Measurements from ENCODE around the gene SCGB2B2.
A peak's percentile ranks its signal among the peaks of the same experiment; 100 is the strongest.
"Not testable (repeated sequence)": the region's sequence is repeated elsewhere in the genome, so short reads cannot be mapped to it uniquely, and the experiment has no call there.

The SCGB2B2 gene

DNA sequence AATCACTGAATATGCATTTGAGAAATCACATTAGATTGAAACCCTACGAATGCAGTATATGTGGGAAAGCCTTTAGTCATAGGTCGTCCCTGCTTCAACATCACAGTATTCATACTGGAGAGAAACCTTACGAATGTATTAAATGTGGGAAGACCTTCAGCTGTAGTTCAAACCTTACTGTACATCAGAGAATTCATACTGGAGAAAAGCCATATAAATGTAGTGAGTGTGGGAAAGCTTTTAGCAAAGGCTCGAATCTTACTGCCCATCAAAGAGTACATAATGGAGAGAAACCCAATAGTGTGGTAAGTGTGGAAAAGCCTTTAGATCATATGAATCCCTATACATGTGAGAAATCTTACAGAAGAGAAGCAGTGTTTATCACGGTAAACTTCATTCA lies 8.3 kb upstream of the SCGB2B2 start:
- H3K4me1 ChIP-seq; H3K9me3 ChIP-seq; DNase-seq (ENCODE audit: low spot score in 2 of 2); H3K27me3 ChIP-seq (ENCODE audit: low read depth); H3K4me3 ChIP-seq; in situ Hi-C loops (cut with MboI; ENCODE audit: low sequenced_read_pairs): not testable (repeated sequence)
- H3K36me3 ChIP-seq (replicated peaks) = peaks cover 22% of the 10 kb centered on the region

DNA sequence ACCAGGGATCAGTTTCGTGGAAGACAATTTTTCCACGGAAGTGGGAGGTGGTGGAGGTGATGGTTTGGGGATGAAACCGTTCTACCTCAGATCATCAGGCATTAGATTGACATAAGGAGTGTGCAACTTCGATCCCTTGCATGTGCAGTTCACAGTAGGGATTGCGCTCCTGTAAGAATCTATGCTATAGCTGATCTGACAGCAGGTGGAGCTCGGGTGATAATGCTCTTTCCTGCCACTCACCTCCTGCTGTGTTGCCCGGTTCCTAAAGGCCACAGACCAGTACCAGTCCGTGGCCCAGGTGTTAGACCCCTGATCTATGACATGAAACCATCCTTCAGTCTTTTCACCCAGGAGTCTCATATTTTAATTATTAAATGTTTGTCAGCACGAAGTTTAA lies 4.5 kb upstream of the SCGB2B2 start:
- peaks cover 37% of the 10 kb centered on the region for H3K36me3 ChIP-seq (replicated peaks)
- in situ Hi-C loops (cut with MboI; ENCODE audit: low sequenced_read_pairs) = no loop called here
- H3K9me3 ChIP-seq = peaks cover 4% of the 10 kb centered on the region
- H3K4me3 ChIP-seq = no peak overlapping the region
- DNase-seq (ENCODE audit: low spot score in 2 of 2) = no peak
- H3K4me1 ChIP-seq = peaks cover 5% of the 10 kb centered on the region; the same call in 1 of the 2 replicates
- H3K27me3 ChIP-seq (ENCODE audit: low read depth) = no peaks in the 10 kb centered on the region

DNA sequence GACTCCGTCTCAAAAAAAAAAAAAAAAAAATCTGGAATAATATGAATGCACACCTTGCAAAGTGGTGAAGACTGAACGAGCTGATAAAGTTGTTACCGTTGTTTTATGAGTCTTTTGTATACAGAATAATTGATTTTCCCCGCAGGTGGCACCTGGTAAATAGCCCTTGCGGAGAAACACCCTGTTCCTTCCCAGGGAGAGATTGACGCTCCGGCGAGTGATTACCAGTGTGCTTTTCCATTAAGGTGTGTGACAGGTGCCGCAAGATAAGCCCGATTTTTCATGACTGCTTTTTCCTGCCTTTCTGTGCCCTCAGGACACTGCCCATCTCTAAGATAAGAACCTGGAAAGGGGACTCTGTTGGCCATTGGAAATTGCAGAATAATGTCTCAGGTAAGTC lies 1.5 kb upstream of the SCGB2B2 start:
- no peak overlapping the region for H3K4me3 ChIP-seq
- H3K27me3 ChIP-seq (ENCODE audit: low read depth) = no peaks in the 10 kb centered on the region
- DNase-seq (ENCODE audit: low spot score in 2 of 2) = no peak
- H3K4me1 ChIP-seq = peaks cover 5% of the 10 kb centered on the region; the same call in 1 of the 2 replicates
- H3K36me3 ChIP-seq (replicated peaks) = peaks cover 33% of the 10 kb centered on the region
- H3K9me3 ChIP-seq = peaks cover 3% of the 10 kb centered on the region
- in situ Hi-C loops (cut with MboI; ENCODE audit: low sequenced_read_pairs) = no loop called here

DNA sequence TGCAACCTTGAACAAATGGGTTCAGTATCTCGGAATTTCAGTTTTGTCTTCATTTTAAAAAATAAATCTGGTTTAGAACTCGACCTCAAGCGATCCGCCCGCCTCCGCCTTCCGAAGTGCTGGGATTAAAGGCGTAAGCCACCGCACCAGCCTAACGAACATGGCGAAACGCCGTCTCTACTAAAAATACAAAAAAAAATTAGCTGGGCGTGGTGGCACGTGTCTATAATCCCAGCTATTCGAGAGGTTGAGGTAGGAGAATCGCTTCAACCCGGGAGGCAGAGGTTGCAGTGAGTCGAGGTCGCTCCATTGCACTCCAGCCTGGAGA lies 1.1 kb upstream of the SCGB2B2 start:
- H3K9me3 ChIP-seq = peaks cover 3% of the 10 kb centered on the region
- peaks cover 5% of the 10 kb centered on the region; the same call in 1 of the 2 replicates for H3K4me1 ChIP-seq
- no peak for DNase-seq (ENCODE audit: low spot score in 2 of 2)
- peaks cover 30% of the 10 kb centered on the region for H3K36me3 ChIP-seq (replicated peaks)
- in situ Hi-C loops (cut with MboI; ENCODE audit: low sequenced_read_pairs) = no loop called here
- H3K27me3 ChIP-seq (ENCODE audit: low read depth) = no peaks in the 10 kb centered on the region
- peak overlapping the region; percentile 57 for H3K4me3 ChIP-seq

DNA sequence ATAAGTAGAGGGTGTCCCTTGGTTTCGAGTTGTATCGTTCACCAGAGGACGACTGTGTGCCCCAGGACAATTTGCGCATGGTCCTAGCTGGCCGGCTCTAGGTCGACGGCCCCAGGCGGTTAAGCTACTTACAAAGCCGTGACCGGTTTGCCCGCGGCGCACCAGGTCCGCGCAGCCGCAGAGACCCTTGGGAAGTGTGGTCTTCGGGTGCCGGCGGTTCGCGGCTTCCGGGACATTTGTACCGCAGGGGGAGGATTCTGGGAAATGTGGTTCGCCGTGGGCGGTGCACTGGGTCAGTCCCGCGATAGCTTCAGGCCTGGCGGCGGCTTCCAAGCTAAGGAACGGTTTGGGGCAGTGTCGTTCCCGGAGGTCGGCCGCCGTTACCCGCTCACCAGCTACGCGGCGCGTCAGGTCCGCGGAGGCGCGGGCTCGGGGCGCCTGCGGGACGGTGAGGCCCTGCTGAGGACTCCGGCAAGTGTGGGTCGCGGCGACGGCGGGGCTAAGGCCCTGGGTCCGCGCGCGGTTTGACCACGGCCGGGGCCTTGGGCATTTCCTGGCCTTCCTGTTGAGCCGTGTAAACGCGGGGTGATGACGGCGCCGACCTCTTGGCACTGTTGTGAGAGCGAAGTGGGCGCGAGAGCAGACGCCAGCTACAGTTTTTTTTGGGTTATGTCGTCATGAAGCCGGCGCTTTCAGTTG lies 576 bp upstream of the SCGB2B2 start, which contains the start of gene ZNF302:
Gene ZNF302, plus strand, starts transcription at position 293 of the 699 bp plus-strand sequence. CDS start 1,127 bp downstream, outside the sequence.
- peak within 1 kb of the TSS; percentile 57 for H3K4me3 ChIP-seq
- peak; percentile 91 to 96 for DNase-seq (ENCODE audit: low spot score in 2 of 2)
- H3K27me3 ChIP-seq (ENCODE audit: low read depth) = no peaks in the 10 kb centered on the region
- in situ Hi-C loops (cut with MboI; ENCODE audit: low sequenced_read_pairs) = no loop called here
- peaks cover 3% of the 10 kb centered on the region for H3K9me3 ChIP-seq
- peaks cover 5% of the 10 kb centered on the region; the same call in 1 of the 2 replicates for H3K4me1 ChIP-seq
- H3K36me3 ChIP-seq (replicated peaks) = peaks cover 27% of the 10 kb centered on the region

DNA sequence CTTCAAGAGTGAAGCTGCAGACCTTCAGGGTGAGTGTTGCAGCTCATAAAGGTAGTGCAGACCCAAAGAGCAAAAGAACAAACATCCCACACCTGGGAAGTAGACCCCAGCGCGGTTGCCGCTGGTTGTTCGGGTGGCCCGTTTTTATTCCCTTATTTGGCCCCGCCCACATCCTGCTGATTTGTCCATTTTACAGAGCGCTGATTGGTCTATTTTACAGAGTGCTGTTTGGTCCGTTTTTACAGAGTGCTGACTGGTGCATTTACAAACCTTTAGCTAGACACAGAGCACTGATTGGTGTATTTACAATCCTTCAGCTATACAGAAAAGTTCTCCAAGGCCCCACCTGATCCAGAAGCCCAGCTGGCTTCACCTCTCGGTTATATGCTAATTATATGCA lies 1.0 kb downstream of the SCGB2B2 start:
- H3K4me3 ChIP-seq = no peak overlapping the region

DNA sequence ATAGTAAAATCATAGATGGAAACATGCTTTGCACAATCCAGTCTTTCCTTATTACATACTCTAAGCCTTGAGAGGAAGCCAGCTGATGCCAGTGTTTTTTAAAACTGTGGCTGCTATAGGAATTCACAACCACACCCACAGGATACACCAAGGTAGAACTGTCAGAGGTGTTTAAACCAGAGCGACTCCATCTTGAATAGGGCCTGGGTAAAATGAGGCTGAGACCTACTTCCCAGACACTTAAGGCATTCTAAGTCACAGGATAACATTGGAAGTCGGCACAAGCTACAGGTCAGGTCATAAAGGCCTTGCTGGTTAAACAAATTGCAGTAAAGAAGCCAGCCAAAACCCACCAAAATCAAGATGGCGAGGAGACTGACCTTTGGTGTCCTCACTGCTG lies 1.7 kb downstream of the SCGB2B2 start:
- Histone ChIP-seq H3K36me3 (replicated peaks) (peaks cover 15% of the 10 kb centered on the region), H3K4me3 (no peak overlapping the region), H3K9me3 (peaks cover 3% of the 10 kb centered on the region), H3K4me1 (peaks cover 5% of the 10 kb centered on the region; the same call in 1 of the 2 replicates), H3K27me3 (ENCODE audit: low read depth) (no peaks in the 10 kb centered on the region)
- in situ Hi-C loops (cut with MboI; ENCODE audit: low sequenced_read_pairs) = no loop called here
- no peak for DNase-seq (ENCODE audit: low spot score in 2 of 2)

More for the DNA sequence above, 1.0 kb downstream of the SCGB2B2 start:
- H3K4me1 ChIP-seq = peaks cover 5% of the 10 kb centered on the region; the same call in 1 of the 2 replicates
- in situ Hi-C loops (cut with MboI; ENCODE audit: low sequenced_read_pairs) = no loop called here
- H3K27me3 ChIP-seq (ENCODE audit: low read depth) = no peaks in the 10 kb centered on the region
- peaks cover 3% of the 10 kb centered on the region for H3K9me3 ChIP-seq
- peaks cover 18% of the 10 kb centered on the region for H3K36me3 ChIP-seq (replicated peaks)
- DNase-seq (ENCODE audit: low spot score in 2 of 2) = no peak

DNA sequence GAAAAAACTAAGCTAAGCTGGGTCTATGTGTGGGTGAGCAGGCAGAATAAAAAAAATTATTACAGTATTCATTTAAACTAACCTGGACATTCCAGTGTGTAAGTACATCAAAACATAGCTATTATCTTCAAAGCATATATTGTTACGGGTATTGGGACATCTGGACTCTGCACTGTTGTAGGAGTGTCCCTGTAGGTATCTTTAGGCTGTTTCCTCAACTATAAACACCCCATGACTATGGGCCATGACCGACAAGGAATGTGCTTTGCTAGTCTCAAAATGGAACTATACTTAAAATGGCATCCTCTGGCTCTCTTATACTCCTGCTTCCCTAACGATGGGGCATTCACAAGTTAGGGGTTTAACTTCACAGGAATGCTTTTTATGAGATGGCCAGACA lies 3.4 kb downstream of the SCGB2B2 start:
- in situ Hi-C loops (cut with MboI; ENCODE audit: low sequenced_read_pairs) = no loop called here
- no peak for DNase-seq (ENCODE audit: low spot score in 2 of 2)

DNA sequence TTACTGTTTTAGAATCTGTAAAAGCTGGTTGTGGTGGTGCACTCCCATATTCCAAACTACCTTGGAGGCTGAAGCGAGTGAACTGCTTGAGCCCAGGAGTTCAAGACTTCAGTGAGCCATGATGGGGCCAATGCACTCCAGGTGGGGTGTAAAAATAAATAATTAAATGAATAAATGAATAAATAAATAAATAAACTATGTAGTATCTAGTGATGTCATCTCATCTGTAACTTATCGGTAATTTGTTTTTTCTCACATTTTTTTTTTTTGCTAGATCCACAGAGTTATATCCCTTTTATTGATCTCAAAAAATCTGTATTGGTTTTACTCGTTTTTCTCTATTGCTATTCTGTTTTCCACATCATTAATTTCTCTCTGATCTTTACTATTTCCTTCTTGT lies 5.0 kb downstream of the SCGB2B2 start:
- H3K4me1 ChIP-seq = no peaks in the 10 kb centered on the region
- in situ Hi-C loops (cut with MboI; ENCODE audit: low sequenced_read_pairs) = no loop called here
- no peak overlapping the region for H3K4me3 ChIP-seq
- no peaks in the 10 kb centered on the region for H3K36me3 ChIP-seq (replicated peaks)
- no peaks in the 10 kb centered on the region for H3K27me3 ChIP-seq (ENCODE audit: low read depth)
- peaks cover 3% of the 10 kb centered on the region for H3K9me3 ChIP-seq
- DNase-seq (ENCODE audit: low spot score in 2 of 2) = no peak

More for the DNA sequence above, 3.4 kb downstream of the SCGB2B2 start:
- Histone ChIP-seq H3K4me3 (no peak overlapping the region), H3K27me3 (ENCODE audit: low read depth) (no peaks in the 10 kb centered on the region), H3K4me1 (peaks cover 5% of the 10 kb centered on the region; the same call in 1 of the 2 replicates), H3K36me3 (replicated peaks) (no peaks in the 10 kb centered on the region; the same call in 1 of the 2 replicates), H3K9me3 (peaks cover 3% of the 10 kb centered on the region)

DNA sequence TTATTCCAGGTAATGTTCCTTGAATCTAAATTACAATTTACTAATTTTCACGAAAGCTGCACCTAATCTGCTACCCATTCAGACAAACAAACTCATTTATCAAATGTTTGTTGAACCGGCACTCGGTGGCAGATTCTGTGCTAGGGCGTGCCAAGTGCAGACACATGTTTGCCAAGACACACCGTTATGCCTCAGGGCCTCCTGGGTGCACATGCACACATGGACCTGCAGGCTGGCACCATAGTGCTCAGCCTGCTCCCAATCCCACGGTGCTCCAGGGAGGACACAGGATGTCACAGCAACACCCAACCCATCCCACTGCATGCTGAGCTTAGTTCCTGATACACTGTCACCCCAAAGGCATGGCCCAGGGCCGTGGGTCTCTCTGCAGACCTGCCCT lies 7.7 kb downstream of the SCGB2B2 start:
- Histone ChIP-seq H3K36me3 (replicated peaks) (no peaks in the 10 kb centered on the region), H3K9me3 (no peaks in the 10 kb centered on the region), H3K4me1 (no peaks in the 10 kb centered on the region), H3K27me3 (ENCODE audit: low read depth) (no peaks in the 10 kb centered on the region), H3K4me3 (no peak overlapping the region)
- in situ Hi-C loops (cut with MboI; ENCODE audit: low sequenced_read_pairs) = no loop called here
- no peak for DNase-seq (ENCODE audit: low spot score in 2 of 2)

DNA sequence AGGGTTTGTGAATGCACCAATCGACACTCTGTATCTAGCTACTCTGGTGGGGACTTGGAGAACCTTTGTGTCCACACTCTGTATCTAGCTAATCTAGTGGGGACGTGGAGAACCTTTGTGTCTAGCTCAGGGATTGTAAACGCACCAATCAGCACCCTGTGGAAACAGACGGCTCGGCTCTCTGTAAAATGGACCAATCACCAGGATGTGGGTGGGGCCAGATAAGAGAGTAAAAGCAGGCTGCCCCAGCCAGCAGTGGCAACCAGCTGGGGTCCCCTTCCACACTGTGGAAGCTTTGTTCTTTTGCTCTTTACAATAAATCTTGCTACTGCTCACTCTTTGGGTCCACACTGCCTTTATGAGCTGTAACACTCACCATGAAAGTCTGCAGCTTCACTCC lies 8.3 kb downstream of the SCGB2B2 start:
- H3K27me3 ChIP-seq (ENCODE audit: low read depth); DNase-seq (ENCODE audit: low spot score in 2 of 2); H3K4me3 ChIP-seq; in situ Hi-C loops (cut with MboI; ENCODE audit: low sequenced_read_pairs); H3K4me1 ChIP-seq; H3K36me3 ChIP-seq (replicated peaks); H3K9me3 ChIP-seq: not testable (repeated sequence)

DNA sequence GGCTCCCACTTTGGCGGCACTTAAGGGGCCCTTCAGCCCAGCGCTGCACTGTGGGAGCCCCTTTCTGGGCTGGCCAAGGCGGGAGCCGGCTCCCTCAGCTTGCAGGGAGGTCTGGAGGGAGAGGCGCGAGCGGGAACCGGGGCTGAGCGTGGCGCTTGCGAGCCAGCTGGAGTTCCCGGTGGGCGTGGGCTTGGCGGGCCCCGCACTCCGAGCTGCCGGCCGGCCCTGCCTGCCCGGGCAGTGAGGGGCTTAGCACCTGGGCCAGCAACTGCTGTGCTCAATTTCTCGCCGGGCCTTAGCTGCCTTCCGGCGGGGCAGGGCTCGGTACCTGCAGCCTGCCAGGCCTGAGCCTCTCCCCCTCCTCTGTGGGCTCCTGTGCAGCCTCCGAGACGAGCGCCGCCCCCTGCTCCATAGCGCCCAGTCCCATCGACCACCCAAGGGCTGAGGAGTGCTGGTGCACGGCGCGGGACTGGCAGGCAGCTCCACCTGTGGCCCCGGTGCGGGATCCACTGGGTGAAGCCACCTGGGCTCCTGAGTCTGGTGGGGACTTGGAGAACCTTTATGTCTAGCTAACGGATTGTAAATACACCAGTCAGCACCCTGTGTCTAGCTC lies 8.8 kb downstream of the SCGB2B2 start:
- DNase-seq (ENCODE audit: low spot score in 2 of 2); H3K4me1 ChIP-seq; H3K27me3 ChIP-seq (ENCODE audit: low read depth); H3K9me3 ChIP-seq; H3K36me3 ChIP-seq (replicated peaks); in situ Hi-C loops (cut with MboI; ENCODE audit: low sequenced_read_pairs); H3K4me3 ChIP-seq: not testable (repeated sequence)

DNA sequence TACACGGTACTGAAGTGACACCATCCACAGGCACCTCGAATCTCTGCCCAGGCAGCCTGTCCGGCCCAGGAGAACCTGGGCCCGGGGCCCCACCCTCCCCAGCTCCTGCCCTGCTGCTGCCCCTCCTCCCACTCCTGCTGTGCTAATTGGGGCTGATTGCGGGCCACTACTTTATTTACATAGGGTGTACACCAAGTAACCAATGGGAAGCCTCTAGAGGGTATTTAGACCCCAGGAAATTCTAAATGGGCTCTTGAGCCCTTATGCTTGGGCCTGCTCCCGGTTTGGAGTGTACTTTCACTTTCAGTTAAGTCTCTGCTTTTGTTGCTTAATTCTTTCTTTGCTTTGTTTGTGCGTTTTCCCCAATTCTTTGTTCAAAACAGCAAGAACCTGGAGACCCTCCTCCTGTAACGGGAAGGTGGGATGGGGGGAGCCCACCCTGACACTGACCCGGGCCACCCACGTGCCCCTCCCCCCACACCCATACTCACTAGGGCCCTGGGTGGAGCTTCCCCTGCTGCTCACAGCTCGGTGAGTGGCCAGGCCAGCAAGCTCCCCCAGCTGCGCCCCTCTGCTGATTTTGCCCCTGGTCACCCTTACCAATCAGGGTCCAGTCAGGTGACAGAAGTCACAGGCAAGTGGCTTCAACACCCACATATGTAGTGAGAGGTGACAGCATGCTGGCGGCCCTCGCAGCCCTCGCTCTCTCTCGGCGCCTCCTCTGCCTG lies 9.4 kb downstream of the SCGB2B2 start:
- H3K27me3 ChIP-seq (ENCODE audit: low read depth) = no peaks in the 10 kb centered on the region
- no peaks in the 10 kb centered on the region for H3K9me3 ChIP-seq
- DNase-seq (ENCODE audit: low spot score in 2 of 2) = no peak
- H3K36me3 ChIP-seq (replicated peaks) = no peaks in the 10 kb centered on the region
- in situ Hi-C loops (cut with MboI; ENCODE audit: low sequenced_read_pairs) = no loop called here
- H3K4me3 ChIP-seq = no peak overlapping the region
- H3K4me1 ChIP-seq = no peaks in the 10 kb centered on the region

DNA sequence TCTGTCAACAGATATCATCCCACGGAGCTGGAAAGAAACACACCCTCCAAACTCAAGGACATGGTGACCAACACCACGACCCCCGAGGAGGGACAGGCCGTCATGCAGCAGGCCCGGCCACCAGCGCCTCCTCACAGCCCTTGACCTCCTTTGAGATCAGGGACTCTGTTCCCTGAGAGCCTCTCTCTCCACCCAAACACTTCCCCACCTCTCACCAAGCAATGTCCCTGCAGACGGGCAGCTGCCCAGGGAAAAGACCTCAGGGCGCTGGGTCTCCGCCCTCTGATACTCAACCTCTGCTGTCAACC lies 10.0 kb downstream of the SCGB2B2 start:
- in situ Hi-C loops (cut with MboI; ENCODE audit: low sequenced_read_pairs) = no loop called here
- Histone ChIP-seq H3K27me3 (ENCODE audit: low read depth) (no peaks in the 10 kb centered on the region), H3K4me3 (no peak overlapping the region), H3K4me1 (no peaks in the 10 kb centered on the region), H3K9me3 (no peaks in the 10 kb centered on the region), H3K36me3 (replicated peaks) (no peaks in the 10 kb centered on the region)
- no peak for DNase-seq (ENCODE audit: low spot score in 2 of 2)
